GM13976 (cell line): Measurements from ENCODE around the gene GLI3.

Experiments
- DNase-seq: peaks from one replicate; pipeline ENCODE4 v3.0.0; 2012; ENCODE audit warnings: low spot score
- CTCF ChIP-seq: IDR thresholded peaks from 2 replicates; pipeline ENCODE4 v1.5.1; 2012; ENCODE audit warnings: borderline replicate concordance, mild to moderate bottlenecking; ENCODE audit not compliant: insufficient read depth; ENCODE audit errors: extremely low read depth, missing control alignments, control extremely low read depth
- in situ Hi-C: fragments of 300-500 bp; cut with MboI; formaldehyde crosslinking; loops from one replicate; pipeline ENCODE4 v1.12.0; 2022; ENCODE audit warnings: low sequenced_read_pairs, mixed read lengths, inconsistent platforms; ENCODE audit not compliant: unreplicated experiment

Gene GLI3

GRCh38 chr7:42218248-42218647 lies 18.8 kb downstream of the GLI3 start:
- no peak for DNase-seq
- in situ Hi-C loops, result no loop called here
- TF ChIP-seq CTCF, result no peak

- in situ Hi-C loops, result no loop called here
- no peak for TF ChIP-seq CTCF
- DNase-seq, result no peak
Measured at GRCh38 chr7:42217548-42217947, 19.5 kb downstream of the GLI3 start.

DNA sequence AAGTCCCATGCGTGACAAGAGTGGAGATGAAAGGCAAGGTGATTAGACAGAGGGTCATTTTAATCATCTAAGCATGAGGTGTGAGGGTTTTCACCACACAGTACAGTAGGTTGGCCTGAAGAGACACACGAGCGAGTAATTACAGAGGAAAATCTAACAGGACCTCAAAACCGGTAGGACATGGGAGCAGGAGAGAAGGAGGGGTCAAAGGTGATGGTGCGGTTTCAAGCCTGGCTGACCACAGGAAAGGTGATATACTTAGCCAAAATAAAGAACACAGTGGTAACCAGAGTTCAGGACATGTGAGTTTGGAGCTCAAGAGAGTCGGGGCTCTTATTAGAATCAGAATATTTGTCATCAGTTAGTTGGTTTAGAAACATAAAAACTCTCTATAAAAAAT lies 20.0 kb downstream of the GLI3 start:
- in situ Hi-C loops, result no loop called here
- no peak for TF ChIP-seq CTCF
- no peak for DNase-seq

- no peak for TF ChIP-seq CTCF
Measured at GRCh38 chr7:42214060-42214679, 22.8 kb downstream of the GLI3 start.

GRCh38 chr7:42213093-42213492 lies 23.9 kb downstream of the GLI3 start:
- TF ChIP-seq CTCF, result no peak
- no peak for DNase-seq
- in situ Hi-C loops, result no loop called here

More at GRCh38 chr7:42214060-42214679, 22.8 kb downstream of the GLI3 start:
- in situ Hi-C loops, result no loop called here
- no peak for DNase-seq

- in situ Hi-C loops, result no loop called here
- no peak for DNase-seq
- TF ChIP-seq CTCF, result no peak
Measured at GRCh38 chr7:42212541-42213090, 24.4 kb downstream of the GLI3 start.
